Fibroblast of lung (primary cell): ENCODE measurements around the gene CASQ2. TPM values are rescaled to one million over a fixed set of nuclear protein-coding genes. Genes with fewer than 3 reads are reported as not detected.

Experiments used
- DNase-seq, 2 donors: peaks; one replicate each; pipeline versions ENCODE4 v3.0.0 to v3.0.0-alpha.2; 2010; ENCODE audit warnings: low read depth in 2 of 2
- H2AFZ ChIP-seq: 2 replicates; pipeline ENCODE4 v1.5.1; 2012; ENCODE audit warnings: low read length, control low read depth, inconsistent platforms
- H3K27ac ChIP-seq: 2 replicates; pipeline ENCODE4 v1.5.1; 2011; ENCODE audit warnings: low read length, control low read depth; ENCODE audit not compliant: insufficient read depth
- H3K27me3 ChIP-seq: 2 replicates; pipeline ENCODE4 v1.5.1; 2011; ENCODE audit warnings: mild to moderate bottlenecking, low read length; ENCODE audit not compliant: control insufficient read depth, insufficient read depth
- H3K36me3 ChIP-seq: 2 replicates; pipeline ENCODE4 v1.5.1; 2011; ENCODE audit warnings: low read length; ENCODE audit not compliant: control insufficient read depth, insufficient read depth
- H3K4me1 ChIP-seq: 2 replicates; pipeline ENCODE4 v1.5.1; 2011; ENCODE audit warnings: low read length; ENCODE audit not compliant: control insufficient read depth, insufficient read depth; ENCODE audit errors: extremely low read depth
- H3K4me2 ChIP-seq: 2 replicates; pipeline ENCODE4 v1.5.1; 2011; ENCODE audit warnings: low read length, control low read depth; ENCODE audit not compliant: insufficient read depth; ENCODE audit errors: extremely low read depth
- H3K4me3 ChIP-seq, 4 experiments: fragments of 200-600 bp in 1 of 4; sonication (generic) in 1 of 4; replicated peaks in 1 of 4; 2 replicates each; pipeline ENCODE4 v1.5.1; 2011 to 2016; ENCODE audit warnings: low read length in 4 of 4, low read depth in 3 of 4, mild to moderate bottlenecking in 3 of 4, control low read depth in 2 of 4, inconsistent platforms in 1 of 4, mixed read lengths in 1 of 4; ENCODE audit not compliant: insufficient read depth in 1 of 4; ENCODE audit errors: control extremely low read depth in 1 of 4
- H3K79me2 ChIP-seq: 2 replicates; pipeline ENCODE4 v1.5.1; 2012; ENCODE audit warnings: mild to moderate bottlenecking, low read length, inconsistent platforms; ENCODE audit not compliant: control insufficient read depth, insufficient read depth
- H3K9ac ChIP-seq: 2 replicates; pipeline ENCODE4 v1.5.1; 2011; ENCODE audit warnings: mild to moderate bottlenecking, low read length, control low read depth; ENCODE audit not compliant: insufficient read depth
- H3K9me3 ChIP-seq: 2 replicates; pipeline ENCODE4 v1.5.1; 2012; ENCODE audit warnings: low read depth, low read length; ENCODE audit not compliant: control insufficient read depth, insufficient read depth
- H4K20me1 ChIP-seq: 2 replicates; pipeline ENCODE4 v1.5.1; 2011; ENCODE audit warnings: low read length; ENCODE audit not compliant: control insufficient read depth, insufficient read depth; ENCODE audit errors: extremely low read depth
- CTCF ChIP-seq, 2 donors: IDR thresholded peaks in 1 of 2; conservative IDR thresholded peaks in 1 of 2; 1 replicate in 1 of 2; 2 replicates in 1 of 2; pipeline ENCODE4 v1.5.1; 2011 to 2012; ENCODE audit warnings: low read length in 2 of 2, control low read depth in 1 of 2, inconsistent platforms in 1 of 2, low read depth in 1 of 2, mild to moderate bottlenecking in 1 of 2
- EZH2 ChIP-seq: IDR thresholded peaks from 2 replicates; pipeline ENCODE4 v1.5.1; 2012; ENCODE audit warnings: low read length, control low read depth, mild to moderate bottlenecking; ENCODE audit errors: missing control alignments
- polyA plus RNA-seq, 2 donors: library from polyadenylated mRNA; depleted of rRNA in 1 of 2; stranded (reverse) in 1 of 2; unstranded in 1 of 2; fragments of >200 nt; gene quantifications; 2 replicates each; pipeline ENCODE4 v1.2.1, GENCODE V29; 2011 to 2012; ENCODE audit warnings: missing spikeins in 1 of 2
- total RNA-seq: library from RNA; depleted of rRNA; stranded (reverse); fragments of >200 nt; gene quantifications from 2 replicates; pipeline ENCODE4 v1.2.1, GENCODE V29; 2014

The CASQ2 gene
- total and polyA plus RNA-seq, 2 donors (not counting 1 experiment from before 2014, with no cell fraction given) = 0.03 TPM; not detected in 1

- Histone ChIP-seq H3K36me3 (no peaks in the 10 kb centered on the region), H3K27ac (no peak overlapping the region), H2AFZ (no peak overlapping the region), H3K9ac (no peak overlapping the region), H4K20me1 (no peaks in the 10 kb centered on the region), H3K4me1 (no peaks in the 10 kb centered on the region), H3K4me3 (no peak overlapping the region), H3K4me2 (no peak overlapping the region), H3K9me3 (no peaks in the 10 kb centered on the region), H3K27me3 (peaks cover 17% of the 10 kb centered on the region), H3K79me2 (no peaks in the 10 kb centered on the region)
- no peak for TF ChIP-seq EZH2
- TF ChIP-seq CTCF (conservative IDR thresholded peaks at IDR 0.05 in 1 of 2, IDR thresholded peaks at IDR 0.05 in 1 of 2; ENCODE audit: low read depth in 1 of 2, low read length in 2 of 2) = no peak
- DNase-seq = no peak
Observed at GRCh38 chr1:115712911-115713609, 55.5 kb downstream of the CASQ2 start.

GRCh38 chr1:115710859-115711624 lies 57.5 kb downstream of the CASQ2 start:
- DNase-seq = no peak
- Histone ChIP-seq H3K4me2 (no peak overlapping the region), H3K36me3 (no peaks in the 10 kb centered on the region), H3K4me3 (no peak overlapping the region), H3K9me3 (no peaks in the 10 kb centered on the region), H3K27ac (no peak overlapping the region), H3K9ac (no peak overlapping the region), H4K20me1 (no peaks in the 10 kb centered on the region), H3K79me2 (no peaks in the 10 kb centered on the region), H3K27me3 (peaks cover 16% of the 10 kb centered on the region), H3K4me1 (no peaks in the 10 kb centered on the region), H2AFZ (no peak overlapping the region)
- TF ChIP-seq CTCF (conservative IDR thresholded peaks at IDR 0.05 in 1 of 2, IDR thresholded peaks at IDR 0.05 in 1 of 2; ENCODE audit: low read depth in 1 of 2, low read length in 2 of 2) (no peak), EZH2 (peak; percentile 31)

- no peaks in the 10 kb centered on the region for H3K79me2 ChIP-seq
- peaks cover 12% of the 10 kb centered on the region for H3K27me3 ChIP-seq
- H3K4me2 ChIP-seq = no peak overlapping the region
- TF ChIP-seq EZH2 (no peak), CTCF (conservative IDR thresholded peaks at IDR 0.05 in 1 of 2, IDR thresholded peaks at IDR 0.05 in 1 of 2; ENCODE audit: low read depth in 1 of 2, low read length in 2 of 2) (peak; percentile 60 to 63)
- H3K9me3 ChIP-seq = no peaks in the 10 kb centered on the region
- H3K4me3 ChIP-seq = no peak overlapping the region
- no peaks in the 10 kb centered on the region for H4K20me1 ChIP-seq
- H3K27ac ChIP-seq = no peak overlapping the region
- H3K36me3 ChIP-seq = no peaks in the 10 kb centered on the region
- DNase-seq = peak; percentile 69 to 72
- H2AFZ ChIP-seq = no peak overlapping the region
- H3K9ac ChIP-seq = no peak overlapping the region
- no peaks in the 10 kb centered on the region for H3K4me1 ChIP-seq
Observed at GRCh38 chr1:115706587-115707425, 61.7 kb downstream of the CASQ2 start.
